HepG2 (cell line): ENCODE data around the gene PLPP3. TPM values are rescaled to one million over a fixed set of nuclear protein-coding genes. Genes with fewer than 3 reads are reported as not detected.

Source experiments
- HDAC2 ChIP-seq: sonication (generic); formaldehyde crosslinking; IDR thresholded peaks from 2 replicates; pipeline ENCODE4 v1.4.0; 2020; ENCODE audit warnings: missing genetic modification reagents
- HOXA7 ChIP-seq: sonication (generic); formaldehyde crosslinking; IDR thresholded peaks from 2 replicates; pipeline ENCODE4 v1.8.1; 2022; ENCODE audit warnings: mild to moderate bottlenecking, missing genetic modification reagents, moderate library complexity
- HOXD1 ChIP-seq: sonication (generic); formaldehyde crosslinking; IDR thresholded peaks from 2 replicates; pipeline ENCODE4 v1.5.0; 2020; ENCODE audit warnings: missing genetic modification reagents
- IRF2 ChIP-seq: IDR thresholded peaks from 2 replicates; pipeline ENCODE4 v1.6.1; 2018; ENCODE audit warnings: missing genetic modification reagents, missing compliant biosample characterization
- KDM1A ChIP-seq: IDR thresholded peaks from 2 replicates; pipeline ENCODE4 v1.6.1; 2016; ENCODE audit warnings: missing compliant biosample characterization
- KDM5B ChIP-seq: sonication (generic); formaldehyde crosslinking; IDR thresholded peaks from 2 replicates; pipeline ENCODE4 v1.4.0; 2020; ENCODE audit warnings: missing genetic modification reagents, mild to moderate bottlenecking, borderline replicate concordance
- KLF16 ChIP-seq, 2 experiments: sonication (generic) in 1 of 2; formaldehyde crosslinking in 1 of 2; IDR thresholded peaks; 2 replicates each; pipeline versions ENCODE4 v1.6.1 to v1.8.0; 2016 to 2023; ENCODE audit warnings: missing genetic modification reagents in 2 of 2, missing compliant biosample characterization in 1 of 2
- NR2C2 ChIP-seq: sonication (generic); formaldehyde crosslinking; IDR thresholded peaks from 2 replicates; pipeline ENCODE4 v1.4.0; 2020; ENCODE audit warnings: missing genetic modification reagents, mild to moderate bottlenecking, moderate library complexity, borderline replicate concordance
- PAF1 ChIP-seq: IDR thresholded peaks from 2 replicates; pipeline ENCODE4 v1.6.1; 2016; ENCODE audit warnings: missing genetic modification reagents, missing compliant biosample characterization
- SAFB2 ChIP-seq: sonication (generic); formaldehyde crosslinking; IDR thresholded peaks from 2 replicates; pipeline ENCODE4 v1.5.1; 2020; ENCODE audit warnings: missing genetic modification reagents, low read depth, mild to moderate bottlenecking, borderline replicate concordance
- SALL1 ChIP-seq: sonication (generic); formaldehyde crosslinking; IDR thresholded peaks from 2 replicates; pipeline ENCODE4 v1.8.0; 2022; ENCODE audit warnings: mild to moderate bottlenecking, missing genetic modification reagents
- SRF ChIP-seq: IDR thresholded peaks from 2 replicates; pipeline ENCODE4 v1.6.1; 2011; ENCODE audit warnings: mild to moderate bottlenecking, low read depth, low read length, moderate library complexity
- TCF12 ChIP-seq, 2 experiments: fragments of 450-650 bp in 1 of 2; sonication (generic) in 1 of 2; formaldehyde crosslinking in 1 of 2; IDR thresholded peaks; 2 replicates each; pipeline versions ENCODE4 v1.6.1 to v1.8.0; 2017 to 2022; ENCODE audit warnings: antibody characterized with exemption in 1 of 2, mild to moderate bottlenecking in 1 of 2, missing genetic modification reagents in 1 of 2, moderate library complexity in 1 of 2
- YEATS2 ChIP-seq: sonication (generic); formaldehyde crosslinking; IDR thresholded peaks from 2 replicates; pipeline ENCODE4 v1.4.0; 2020; ENCODE audit warnings: missing genetic modification reagents, borderline replicate concordance
- YEATS4 ChIP-seq: sonication (generic); formaldehyde crosslinking; IDR thresholded peaks from 2 replicates; pipeline ENCODE4 v1.4.0; 2020; ENCODE audit warnings: missing genetic modification reagents, borderline replicate concordance
- ZNF430 ChIP-seq: sonication (generic); formaldehyde crosslinking; IDR thresholded peaks from 2 replicates; pipeline ENCODE4 v1.9.0; 2021; ENCODE audit warnings: mild to moderate bottlenecking, missing genetic modification reagents
- ZNF501 ChIP-seq: sonication (generic); formaldehyde crosslinking; IDR thresholded peaks from 2 replicates; pipeline ENCODE4 v1.5.1; 2020; ENCODE audit warnings: mild to moderate bottlenecking, moderate library complexity, missing genetic modification reagents
- ZNF776 ChIP-seq: sonication (generic); formaldehyde crosslinking; IDR thresholded peaks from 2 replicates; pipeline ENCODE4 v1.4.0; 2020; ENCODE audit warnings: mild to moderate bottlenecking, missing genetic modification reagents
- polyA plus RNA-seq, 8 experiments: library from polyadenylated mRNA; depleted of rRNA in 3 of 8; stranded (reverse) in 7 of 8; unstranded in 1 of 8; fragments of >200 nt; fragmentation: Illumina TruSeq in 4 of 8; extraction: Trizol in 4 of 8; gene quantifications; 2 replicates each; pipeline versions ENCODE4 v1.2.1 to v1.2.3, GENCODE V29; 2011 to 2016; ENCODE audit warnings: low read depth in 4 of 8, missing spikeins in 1 of 8, mixed read lengths in 1 of 8; ENCODE audit not compliant: insufficient read depth in 1 of 8
- total RNA-seq, 5 experiments: library from RNA; depleted of rRNA; stranded (reverse); fragments of >200 nt; fragmentation: Illumina TruSeq; extraction: Trizol; gene quantifications; 2 replicates each; pipeline ENCODE4 v1.2.3, GENCODE V29; 2016; ENCODE audit warnings: low read depth in 1 of 5
- TF ChIP-seq, protein P1 (sequence below): sonication (generic); formaldehyde crosslinking; IDR thresholded peaks from 2 replicates; pipeline ENCODE4 v1.4.0; 2020; ENCODE audit warnings: mild to moderate bottlenecking, missing genetic modification reagents
- TF ChIP-seq, protein P2 (sequence below), 2 experiments: IDR thresholded peaks; 2 replicates each; pipeline ENCODE4 v1.6.1; 2011 to 2012; ENCODE audit warnings: low read length in 2 of 2, borderline replicate concordance in 1 of 2, low read depth in 1 of 2, mild to moderate bottlenecking in 1 of 2, moderate library complexity in 1 of 2

Gene PLPP3
- total and polyA plus RNA-seq, 2 of the 13 experiments (the other 11 are each of a cell fraction or from before 2014, with no cell fraction given), result 49.7 to 65.8 TPM

DNA sequence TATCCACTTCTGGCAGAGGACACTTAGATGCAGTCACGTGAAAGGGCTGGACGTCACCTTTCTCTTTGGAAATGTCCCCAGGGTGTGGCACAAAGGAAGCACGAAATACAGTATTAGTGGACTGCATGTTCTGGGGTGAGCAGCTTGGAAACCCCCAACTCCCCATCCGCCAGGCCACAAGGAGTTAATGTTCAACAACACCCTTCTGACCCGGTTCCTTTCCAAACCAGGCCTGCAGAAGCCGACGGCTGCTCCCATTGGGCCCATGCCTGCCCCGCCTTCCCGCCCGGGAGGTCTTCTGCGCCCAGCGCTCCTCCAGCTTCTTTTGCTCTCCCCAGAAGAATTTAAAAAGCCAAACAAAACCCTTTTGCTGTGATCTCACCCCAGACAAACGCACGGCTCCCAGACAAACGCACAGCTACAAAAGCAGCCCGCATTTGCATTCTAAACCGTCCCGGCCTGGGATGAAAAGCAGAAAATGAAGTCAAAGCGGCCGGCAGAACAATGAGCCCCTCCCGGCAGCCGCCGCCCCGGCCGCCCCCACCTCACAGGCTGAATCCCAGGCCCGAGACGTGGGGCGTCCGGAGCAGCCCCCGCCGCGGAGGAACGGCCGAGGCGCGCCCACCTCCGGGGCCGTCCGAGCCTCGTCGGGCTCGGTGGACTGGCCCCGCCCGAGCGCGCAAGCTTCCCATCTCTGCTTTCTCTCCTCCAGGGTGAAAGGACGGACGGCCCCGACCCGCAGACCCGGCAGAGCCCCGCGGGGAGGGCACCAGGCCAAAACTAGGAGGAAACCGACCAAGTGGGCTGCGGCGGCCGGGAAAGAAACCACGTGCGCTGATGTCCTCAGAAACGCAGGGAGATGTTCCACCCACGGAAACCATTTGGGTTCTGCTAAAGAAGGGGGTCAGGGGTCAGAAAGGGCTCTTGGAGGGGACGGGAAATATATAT, 101.9 kb downstream of the PLPP3 start (continued):
- TF ChIP-seq, protein P1, sequence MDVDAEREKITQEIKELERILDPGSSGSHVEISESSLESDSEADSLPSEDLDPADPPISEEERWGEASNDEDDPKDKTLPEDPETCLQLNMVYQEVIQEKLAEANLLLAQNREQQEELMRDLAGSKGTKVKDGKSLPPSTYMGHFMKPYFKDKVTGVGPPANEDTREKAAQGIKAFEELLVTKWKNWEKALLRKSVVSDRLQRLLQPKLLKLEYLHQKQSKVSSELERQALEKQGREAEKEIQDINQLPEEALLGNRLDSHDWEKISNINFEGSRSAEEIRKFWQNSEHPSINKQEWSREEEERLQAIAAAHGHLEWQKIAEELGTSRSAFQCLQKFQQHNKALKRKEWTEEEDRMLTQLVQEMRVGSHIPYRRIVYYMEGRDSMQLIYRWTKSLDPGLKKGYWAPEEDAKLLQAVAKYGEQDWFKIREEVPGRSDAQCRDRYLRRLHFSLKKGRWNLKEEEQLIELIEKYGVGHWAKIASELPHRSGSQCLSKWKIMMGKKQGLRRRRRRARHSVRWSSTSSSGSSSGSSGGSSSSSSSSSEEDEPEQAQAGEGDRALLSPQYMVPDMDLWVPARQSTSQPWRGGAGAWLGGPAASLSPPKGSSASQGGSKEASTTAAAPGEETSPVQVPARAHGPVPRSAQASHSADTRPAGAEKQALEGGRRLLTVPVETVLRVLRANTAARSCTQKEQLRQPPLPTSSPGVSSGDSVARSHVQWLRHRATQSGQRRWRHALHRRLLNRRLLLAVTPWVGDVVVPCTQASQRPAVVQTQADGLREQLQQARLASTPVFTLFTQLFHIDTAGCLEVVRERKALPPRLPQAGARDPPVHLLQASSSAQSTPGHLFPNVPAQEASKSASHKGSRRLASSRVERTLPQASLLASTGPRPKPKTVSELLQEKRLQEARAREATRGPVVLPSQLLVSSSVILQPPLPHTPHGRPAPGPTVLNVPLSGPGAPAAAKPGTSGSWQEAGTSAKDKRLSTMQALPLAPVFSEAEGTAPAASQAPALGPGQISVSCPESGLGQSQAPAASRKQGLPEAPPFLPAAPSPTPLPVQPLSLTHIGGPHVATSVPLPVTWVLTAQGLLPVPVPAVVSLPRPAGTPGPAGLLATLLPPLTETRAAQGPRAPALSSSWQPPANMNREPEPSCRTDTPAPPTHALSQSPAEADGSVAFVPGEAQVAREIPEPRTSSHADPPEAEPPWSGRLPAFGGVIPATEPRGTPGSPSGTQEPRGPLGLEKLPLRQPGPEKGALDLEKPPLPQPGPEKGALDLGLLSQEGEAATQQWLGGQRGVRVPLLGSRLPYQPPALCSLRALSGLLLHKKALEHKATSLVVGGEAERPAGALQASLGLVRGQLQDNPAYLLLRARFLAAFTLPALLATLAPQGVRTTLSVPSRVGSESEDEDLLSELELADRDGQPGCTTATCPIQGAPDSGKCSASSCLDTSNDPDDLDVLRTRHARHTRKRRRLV (CRISPR knock-in tag), result 0 out of 2 replicates have a peak, but pooled peaks have one; percentile 41
- TF ChIP-seq YEATS4 (CRISPR knock-in tag), result peak; percentile 71; the same call in 1 of the 2 replicates
- peak; percentile 23; the same call in 1 of the 2 replicates for TF ChIP-seq SALL1 (CRISPR knock-in tag)
- TF ChIP-seq SAFB2 (CRISPR knock-in tag), result peak; percentile 63; the same call in 1 of the 2 replicates
- TF ChIP-seq, protein P2, sequence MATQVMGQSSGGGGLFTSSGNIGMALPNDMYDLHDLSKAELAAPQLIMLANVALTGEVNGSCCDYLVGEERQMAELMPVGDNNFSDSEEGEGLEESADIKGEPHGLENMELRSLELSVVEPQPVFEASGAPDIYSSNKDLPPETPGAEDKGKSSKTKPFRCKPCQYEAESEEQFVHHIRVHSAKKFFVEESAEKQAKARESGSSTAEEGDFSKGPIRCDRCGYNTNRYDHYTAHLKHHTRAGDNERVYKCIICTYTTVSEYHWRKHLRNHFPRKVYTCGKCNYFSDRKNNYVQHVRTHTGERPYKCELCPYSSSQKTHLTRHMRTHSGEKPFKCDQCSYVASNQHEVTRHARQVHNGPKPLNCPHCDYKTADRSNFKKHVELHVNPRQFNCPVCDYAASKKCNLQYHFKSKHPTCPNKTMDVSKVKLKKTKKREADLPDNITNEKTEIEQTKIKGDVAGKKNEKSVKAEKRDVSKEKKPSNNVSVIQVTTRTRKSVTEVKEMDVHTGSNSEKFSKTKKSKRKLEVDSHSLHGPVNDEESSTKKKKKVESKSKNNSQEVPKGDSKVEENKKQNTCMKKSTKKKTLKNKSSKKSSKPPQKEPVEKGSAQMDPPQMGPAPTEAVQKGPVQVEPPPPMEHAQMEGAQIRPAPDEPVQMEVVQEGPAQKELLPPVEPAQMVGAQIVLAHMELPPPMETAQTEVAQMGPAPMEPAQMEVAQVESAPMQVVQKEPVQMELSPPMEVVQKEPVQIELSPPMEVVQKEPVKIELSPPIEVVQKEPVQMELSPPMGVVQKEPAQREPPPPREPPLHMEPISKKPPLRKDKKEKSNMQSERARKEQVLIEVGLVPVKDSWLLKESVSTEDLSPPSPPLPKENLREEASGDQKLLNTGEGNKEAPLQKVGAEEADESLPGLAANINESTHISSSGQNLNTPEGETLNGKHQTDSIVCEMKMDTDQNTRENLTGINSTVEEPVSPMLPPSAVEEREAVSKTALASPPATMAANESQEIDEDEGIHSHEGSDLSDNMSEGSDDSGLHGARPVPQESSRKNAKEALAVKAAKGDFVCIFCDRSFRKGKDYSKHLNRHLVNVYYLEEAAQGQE (IDR thresholded peaks at IDR 0.05; ENCODE audit: borderline replicate concordance in 1 of 2, low read depth in 1 of 2, low read length in 2 of 2), result no peak
- TF ChIP-seq HDAC2 (CRISPR knock-in tag), result peak; percentile 49; the same call in 1 of the 2 replicates
- TF ChIP-seq HOXA7 (CRISPR knock-in tag), result no peak
- peak; percentile 22; the same call in 1 of the 2 replicates for TF ChIP-seq KDM5B (CRISPR knock-in tag)
- TF ChIP-seq ZNF430 (CRISPR knock-in tag), result 0 out of 2 replicates have a peak, but pooled peaks have one; percentile 29
- peak; percentile 35; the same call in 1 of the 2 replicates for TF ChIP-seq ZNF776
- peak in 1 of 2 experiments; percentile 52; a peak in 1 of 4 replicates for TF ChIP-seq KLF16 (CRISPR knock-in tag; IDR thresholded peaks at IDR 0.05)
- no peak; the same call in 1 of the 2 replicates for TF ChIP-seq IRF2 (CRISPR knock-in tag)
- TF ChIP-seq ZNF501 (CRISPR knock-in tag), result peak; percentile 82
- TF ChIP-seq SRF, result no peak
- no peak for TF ChIP-seq HOXD1
- peak; percentile 62; the same call in 1 of the 2 replicates for TF ChIP-seq NR2C2 (CRISPR knock-in tag)
- no peak for TF ChIP-seq PAF1 (CRISPR knock-in tag)
- no peak for TF ChIP-seq YEATS2 (CRISPR knock-in tag)
- no peak for TF ChIP-seq KDM1A (CRISPR knock-in tag)
- TF ChIP-seq TCF12 (IDR thresholded peaks at IDR 0.05), result no peak
- no peak for TF ChIP-seq TCF12 (CRISPR knock-in tag; IDR thresholded peaks at IDR 0.05)
